Lung microvascular endothelial cell (primary cell): ENCODE measurements around the gene FBXO39. TPM values are rescaled to one million over a fixed set of nuclear protein-coding genes. Genes with fewer than 3 reads are reported as not detected.
"Not testable (repeated sequence)": the region's sequence is repeated elsewhere in the genome, so short reads cannot be mapped to it uniquely, and the experiment has no call there.

Experiments
- DNase-seq, 2 donors: peaks; one replicate each; pipeline versions ENCODE4 v3.0.0 to v3.0.0-alpha.2; 2010; ENCODE audit warnings: low read depth in 2 of 2
- total RNA-seq: library from RNA; depleted of rRNA; stranded (reverse); fragments of >200 nt; gene quantifications from 2 replicates; pipeline ENCODE4 v1.2.1, GENCODE V29; 2014

Gene FBXO39
- total RNA-seq, 1 donor from 2014 or later, result 6.9 TPM

DNA sequence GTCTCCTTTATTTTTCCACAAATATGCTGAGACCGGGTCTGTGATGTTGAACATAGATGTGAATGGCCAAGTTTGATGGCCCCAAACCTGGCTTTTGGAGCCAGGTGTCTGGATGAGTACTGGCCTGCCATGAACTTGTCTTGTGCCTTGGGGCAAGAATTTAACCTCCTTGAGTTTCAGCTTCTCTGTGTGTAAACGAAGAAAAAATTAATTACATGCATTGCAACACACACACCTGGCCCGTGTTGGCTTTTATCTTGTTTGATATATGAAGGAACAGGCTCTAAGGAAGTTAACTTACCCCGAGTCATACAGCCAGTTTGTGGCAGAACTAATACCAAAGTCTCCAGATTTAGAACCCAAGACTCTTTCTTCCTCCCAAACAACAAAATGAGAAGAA is 13.1 kb downstream of the FBXO39 start:
- DNase-seq, result no peak

DNA sequence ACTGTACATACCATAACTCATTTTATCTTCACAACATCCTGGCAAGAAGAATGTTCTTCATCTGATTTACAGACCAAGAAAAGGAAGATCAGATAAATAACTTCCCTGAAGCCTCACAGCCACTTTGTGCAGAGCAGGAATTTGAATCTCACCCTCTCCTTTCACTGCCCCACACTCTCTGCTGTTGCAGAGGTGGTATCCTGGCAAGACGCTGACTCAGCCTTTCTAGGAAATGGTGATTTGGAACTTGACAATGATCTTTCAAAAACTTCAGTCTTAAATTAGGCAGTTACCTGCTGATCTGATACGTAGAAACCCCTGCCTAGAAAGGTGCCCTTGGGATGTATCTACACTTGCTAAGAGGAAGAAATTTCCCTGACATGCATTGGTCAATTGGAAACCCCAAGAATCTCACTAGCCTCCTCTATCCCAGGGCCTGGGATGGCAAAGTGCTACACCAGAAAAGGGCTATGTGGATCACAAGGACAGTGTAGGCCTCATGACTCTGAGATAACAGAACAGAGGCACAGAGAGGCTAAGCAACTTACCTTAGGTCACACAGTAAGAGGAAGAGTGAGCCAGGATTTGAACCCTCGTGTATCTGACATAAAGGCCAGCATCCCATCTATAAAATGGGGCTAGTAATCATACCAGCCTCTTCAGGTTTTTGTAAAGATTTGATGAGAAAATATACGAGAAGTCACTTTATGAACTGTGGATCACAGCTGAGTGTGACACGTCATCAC is 17.9 kb downstream of the FBXO39 start:
- no peak for DNase-seq

DNA sequence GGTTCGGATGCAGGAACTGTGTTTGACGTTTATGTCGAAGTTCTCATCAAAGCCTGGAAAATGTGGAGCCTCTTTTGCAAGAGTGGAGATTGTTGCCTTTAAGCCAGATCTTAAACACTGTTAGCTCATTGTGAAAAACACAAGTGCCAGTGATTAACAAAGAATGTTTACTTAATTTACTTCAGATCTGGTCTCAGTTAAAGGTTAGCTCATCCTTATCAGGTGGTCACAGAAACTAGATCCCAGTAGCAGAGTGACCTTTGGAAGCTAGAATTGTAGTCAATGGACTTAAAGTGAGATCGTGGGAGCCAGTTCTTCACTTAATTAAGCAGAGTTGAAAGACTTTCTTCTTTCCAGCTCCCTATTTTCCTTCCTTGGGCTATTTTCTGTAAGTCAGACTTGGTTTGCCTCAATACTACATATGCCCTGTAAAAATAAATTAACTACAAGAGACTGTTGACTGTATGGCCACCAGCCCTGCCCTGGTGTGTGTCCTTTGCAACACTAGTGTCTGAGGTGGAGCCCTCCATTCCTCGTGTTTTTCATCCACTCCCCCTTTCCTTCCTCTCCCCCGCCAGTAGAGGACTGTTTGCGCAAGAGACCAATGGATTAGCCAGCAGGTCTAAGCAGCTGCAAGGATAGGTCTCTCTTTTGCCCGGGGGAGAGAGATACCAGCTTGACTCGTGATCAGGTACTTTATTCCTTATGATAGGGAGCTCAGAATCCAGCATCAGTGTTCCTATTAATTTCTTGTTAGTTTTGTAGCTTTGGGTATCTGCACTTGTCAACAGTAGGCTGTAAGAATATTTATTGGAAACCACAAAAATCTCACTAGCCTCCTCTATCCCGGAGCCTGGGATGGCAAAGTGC is 20.2 kb downstream of the FBXO39 start:
- peak in 1 of 2 donors; percentile 24 for DNase-seq

DNA sequence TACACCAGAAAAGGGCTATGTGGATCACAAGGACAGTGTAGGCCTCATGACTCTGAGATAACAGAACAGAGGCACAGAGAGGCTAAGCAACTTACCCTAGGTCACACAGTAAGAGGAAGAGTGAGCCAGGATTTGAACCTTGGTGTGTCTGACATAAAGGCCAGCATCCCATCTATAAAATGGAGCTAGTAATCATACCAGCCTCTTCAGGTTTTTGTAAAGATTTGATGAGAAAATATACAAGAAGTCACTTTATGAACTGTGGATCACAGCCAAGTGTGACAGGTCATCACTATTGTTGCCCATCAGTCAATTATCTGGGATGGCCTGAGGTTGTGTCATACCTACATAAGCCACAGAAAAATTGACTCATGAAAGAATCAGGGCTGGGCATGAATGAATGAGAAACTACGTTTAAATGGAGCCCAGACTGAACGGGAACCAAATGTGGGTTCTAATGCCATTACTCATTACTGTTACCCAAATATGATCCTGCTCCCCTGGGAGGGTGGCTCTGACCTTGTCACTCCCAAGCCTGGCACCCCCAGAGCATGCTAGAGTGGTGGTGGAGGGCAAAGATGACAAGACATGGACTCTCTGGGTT is 21.0 kb downstream of the FBXO39 start:
- DNase-seq, result peak in 1 of 2 donors; percentile 44

DNA sequence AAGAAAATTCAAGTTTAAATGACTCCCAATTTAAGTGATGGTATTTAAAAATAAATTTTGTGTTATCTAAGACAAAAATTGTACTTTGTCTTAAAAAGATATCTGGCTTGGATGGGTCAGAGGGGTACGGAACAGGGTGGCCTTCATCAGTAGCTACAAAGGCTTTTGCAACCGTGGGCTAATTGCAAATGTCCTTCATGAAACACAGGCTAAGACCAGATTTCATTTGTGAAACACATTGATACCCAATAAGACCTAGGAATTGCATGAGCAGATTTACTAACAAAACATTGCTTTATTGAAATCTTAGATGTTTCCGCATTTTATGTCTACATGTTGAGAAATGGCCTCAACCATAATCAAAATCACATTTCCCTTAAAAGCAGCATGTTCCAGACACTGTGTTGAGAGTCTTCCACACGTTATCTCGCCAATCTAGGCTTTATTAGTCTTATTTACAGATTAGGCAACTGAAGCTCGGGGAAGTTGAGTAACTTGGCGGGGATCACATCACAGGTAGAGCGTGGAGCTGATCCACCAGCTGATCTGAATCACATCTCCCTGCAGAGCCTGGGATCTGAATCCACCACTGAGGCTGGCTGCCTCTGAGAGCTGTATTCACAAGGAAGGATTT is 21.8 kb downstream of the FBXO39 start:
- no peak for DNase-seq

DNA sequence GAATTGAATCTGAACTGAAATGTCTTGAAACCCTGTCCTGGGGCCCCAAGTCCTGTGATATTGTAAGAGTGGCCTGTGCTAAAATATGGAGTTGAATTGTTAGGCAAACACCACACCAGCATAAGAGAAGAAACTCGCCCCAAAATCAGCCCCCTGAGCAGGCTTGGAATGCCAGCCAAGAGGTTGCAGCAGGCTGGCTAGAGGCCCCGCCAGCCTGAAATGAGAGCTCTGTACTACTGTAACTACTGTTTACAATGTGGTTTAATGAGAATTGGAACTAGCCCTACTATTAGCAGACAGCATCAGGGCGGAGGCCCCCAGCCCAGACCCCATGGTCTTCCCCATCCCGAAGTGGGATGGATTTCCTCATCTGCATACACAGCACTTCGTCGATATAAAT is 23.7 kb downstream of the FBXO39 start:
- no peak for DNase-seq

DNA sequence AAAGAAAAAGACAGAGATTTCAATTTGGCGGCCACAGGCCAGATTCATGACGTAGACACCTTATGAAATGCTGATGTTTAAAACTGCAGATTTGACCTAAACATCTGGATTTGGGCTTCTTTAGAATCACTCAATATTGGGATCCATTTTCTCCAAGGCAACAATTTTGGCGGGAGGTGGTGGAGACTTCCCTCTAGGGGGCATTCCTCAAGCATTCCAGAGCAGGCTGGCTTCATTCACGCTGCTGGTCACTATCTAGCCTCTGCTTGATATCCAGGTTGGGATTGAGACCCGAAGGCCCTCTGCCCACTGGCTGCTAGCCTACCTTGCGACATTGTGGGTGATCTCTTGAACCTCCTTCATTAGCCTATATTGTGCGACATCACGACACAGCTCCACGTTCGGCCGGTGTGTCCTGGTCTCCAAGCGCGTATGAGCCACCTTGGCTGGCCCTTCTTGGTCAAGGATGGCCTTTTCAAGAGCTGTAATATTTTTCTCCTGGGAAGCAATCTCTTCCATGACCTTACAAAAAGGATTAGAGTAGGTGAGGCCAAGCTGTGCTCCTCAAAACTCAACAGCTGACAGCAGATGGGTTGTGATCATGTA is 24.5 kb downstream of the FBXO39 start:
- DNase-seq, result no peak

DNA sequence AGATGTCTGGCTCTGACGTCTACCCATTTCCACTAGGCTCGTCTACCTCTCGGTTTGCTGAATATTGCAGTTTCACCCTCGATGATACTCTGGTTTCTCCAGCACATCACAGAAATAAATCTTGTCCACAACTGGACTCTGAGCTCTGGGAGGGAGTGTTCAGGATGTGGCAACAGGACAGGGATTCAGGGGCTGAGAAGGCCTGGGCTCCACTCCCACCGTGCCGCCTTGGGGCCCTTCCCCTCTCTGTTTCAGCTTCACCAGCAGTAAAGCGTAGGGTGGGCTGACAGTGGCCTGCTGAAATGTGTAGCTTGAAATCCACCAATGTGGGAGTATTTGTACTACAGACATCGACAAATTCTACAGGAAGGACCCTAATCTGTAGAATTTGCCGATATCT is 35.5 kb downstream of the FBXO39 start:
- DNase-seq, result no peak

DNA sequence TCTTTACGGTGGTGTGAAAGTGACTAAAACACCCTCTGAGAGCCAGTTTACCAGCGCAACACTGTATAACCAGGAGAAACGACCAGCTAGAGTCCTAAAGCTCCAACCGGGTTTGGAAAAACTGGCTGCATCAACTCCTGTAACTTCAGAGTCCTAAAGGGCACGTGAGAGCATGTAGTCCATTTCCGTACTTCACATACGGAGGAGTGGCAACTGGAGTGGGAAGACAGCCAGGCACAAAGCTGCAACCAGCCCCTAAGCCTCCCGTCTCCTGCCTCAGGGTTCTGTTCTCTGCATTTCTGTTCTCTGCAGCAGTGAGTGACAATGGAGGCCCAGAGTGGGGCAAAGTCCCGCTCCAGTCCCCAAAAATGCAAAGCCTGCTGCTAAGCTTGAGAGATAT is 36.3 kb downstream of the FBXO39 start:
- DNase-seq, result no peak

DNA sequence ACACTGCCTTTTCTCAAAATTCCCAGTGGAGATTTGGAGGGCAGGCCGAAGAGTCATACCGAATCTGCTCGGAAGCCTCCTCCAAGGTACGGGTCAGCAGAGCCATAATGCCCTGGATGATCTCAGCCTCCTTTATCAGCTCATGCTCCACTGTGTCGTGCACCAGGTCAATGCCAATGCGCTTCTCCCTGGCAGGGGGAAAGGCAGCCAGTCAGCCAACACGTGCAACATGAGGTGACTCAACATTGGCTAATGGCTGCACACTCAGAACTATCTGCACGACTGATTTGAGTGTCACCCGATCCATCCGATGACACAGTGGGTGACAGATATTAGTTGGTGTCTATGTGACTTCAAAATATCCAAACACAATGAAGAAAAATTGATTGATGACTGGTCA is 39.8 kb downstream of the FBXO39 start:
- DNase-seq, result no peak

DNA sequence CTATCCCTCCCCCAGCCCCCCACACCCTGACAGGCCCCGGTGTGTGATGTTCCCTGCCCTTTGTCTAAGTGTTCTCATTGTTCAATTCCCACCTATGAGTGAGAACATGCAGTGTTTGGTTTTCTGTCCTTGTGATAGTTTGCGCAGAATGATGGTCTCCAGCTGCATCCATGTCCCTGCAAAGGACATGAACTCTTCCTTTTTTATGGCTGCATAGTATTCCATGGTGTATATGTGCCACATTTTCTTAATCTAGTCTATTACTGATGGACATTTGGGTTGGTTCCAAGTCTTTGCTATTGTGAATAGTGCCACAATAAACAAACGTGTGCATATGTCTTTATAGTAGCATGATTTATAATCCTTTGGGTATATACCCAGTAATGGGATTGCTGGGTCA is 40.4 kb downstream of the FBXO39 start:
- DNase-seq, result not testable (repeated sequence)

DNA sequence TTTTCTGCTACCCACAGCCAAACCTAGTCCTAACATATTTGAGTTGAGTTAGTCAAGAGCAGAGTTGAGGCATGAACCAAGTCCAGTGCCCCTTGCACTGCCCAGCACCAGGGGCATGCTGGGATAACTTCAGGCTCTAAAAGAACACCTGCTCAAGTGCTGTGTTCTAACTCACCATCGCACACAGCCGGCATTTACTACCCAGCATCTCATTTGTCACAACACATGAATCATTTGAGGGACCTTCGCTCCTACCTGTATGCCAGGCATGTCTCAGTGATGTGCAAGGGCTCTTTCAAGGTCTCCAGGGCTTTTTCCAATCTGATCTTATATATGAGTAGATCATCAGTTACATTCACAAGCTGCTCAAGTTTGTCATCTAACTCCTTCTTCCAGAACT is 42.9 kb downstream of the FBXO39 start:
- DNase-seq, result no peak

DNA sequence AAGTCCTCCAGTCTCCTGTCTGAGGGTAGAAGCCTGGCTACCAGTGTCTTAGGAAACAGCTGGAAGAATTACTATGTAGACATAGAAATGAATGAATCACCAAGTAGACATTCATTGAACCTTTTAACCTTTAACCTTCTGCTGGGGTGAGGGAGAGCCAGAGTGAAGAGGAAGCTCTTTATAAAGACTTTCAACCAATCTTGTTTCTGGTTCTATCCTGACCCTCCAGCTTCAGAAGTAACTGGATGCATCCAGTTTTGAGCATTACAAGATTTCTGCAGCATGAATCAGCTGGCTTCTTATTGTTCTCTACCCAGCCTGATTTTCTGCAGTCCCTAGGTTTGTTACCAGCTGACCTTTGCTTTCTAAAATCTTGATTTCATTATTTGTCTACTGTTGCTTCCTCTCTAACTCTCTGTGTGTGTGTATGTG is 47.0 kb downstream of the FBXO39 start:
- DNase-seq, result peak in 1 of 2 donors; percentile 81

DNA sequence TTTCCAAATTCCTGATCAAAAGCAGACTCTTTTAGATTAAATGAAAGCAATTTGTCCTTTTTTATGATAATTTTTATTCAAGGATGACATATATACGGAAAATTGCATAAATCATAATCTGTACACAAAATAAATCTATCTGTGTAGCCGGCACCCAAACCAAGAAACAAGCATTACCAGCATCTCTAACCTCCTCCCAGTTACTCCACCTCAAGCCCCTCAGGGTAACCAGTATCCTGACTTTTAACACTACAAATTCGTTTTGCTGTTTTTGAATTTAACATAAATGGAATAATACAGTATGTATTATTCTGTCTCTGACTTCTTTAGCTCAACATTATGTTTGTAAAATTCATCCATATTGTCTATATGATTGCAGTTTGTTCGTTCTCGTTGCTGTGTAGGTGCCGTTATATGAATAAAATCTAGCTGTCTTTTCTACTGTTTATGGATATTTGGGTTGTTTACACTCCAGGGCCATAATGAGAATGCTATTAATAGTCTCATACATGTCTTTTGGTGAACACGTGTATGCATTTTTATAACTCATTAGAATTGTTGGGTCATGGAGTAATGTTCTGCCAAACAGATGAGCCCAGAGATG is 54.5 kb downstream of the FBXO39 start:
- DNase-seq, result no peak

DNA sequence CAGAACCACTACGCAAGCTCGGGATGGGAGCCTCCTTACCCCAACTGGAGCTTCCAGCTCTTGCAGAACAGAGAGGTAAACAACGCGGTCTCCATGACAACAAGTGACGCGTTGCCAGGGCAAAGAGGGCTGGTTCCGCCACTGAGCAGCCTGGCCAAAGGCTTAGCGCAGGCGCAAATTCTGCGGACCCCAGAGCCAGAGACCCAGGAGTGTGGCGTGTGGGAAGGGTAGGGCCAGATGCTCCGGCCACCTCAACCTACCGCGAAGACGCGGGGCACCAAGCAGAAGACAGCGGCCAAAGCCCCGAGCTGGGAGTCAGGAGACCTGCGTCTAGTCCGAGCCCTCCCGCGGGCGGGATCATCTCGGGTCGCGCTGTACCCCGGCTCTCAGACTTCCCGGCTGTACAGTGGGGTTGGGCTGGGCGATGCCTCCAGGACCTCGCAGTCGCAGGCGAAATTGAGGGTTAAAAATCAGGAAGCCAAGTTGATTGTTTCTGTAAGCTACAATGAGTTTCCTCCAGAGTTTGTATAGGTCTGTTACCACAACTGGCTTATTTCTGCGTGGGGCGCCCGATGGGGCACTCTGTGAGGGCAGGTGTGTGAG is 55.7 kb downstream of the FBXO39 start, which contains the start of gene TEKT1:
Gene TEKT1, minus strand, starts transcription at position 69 of the 603 bp plus-strand sequence. CDS start 1,353 bp downstream, outside the sequence.
- DNase-seq, result peak; percentile 75 to 90

Other genes starting within 250 kb of the FBXO39 start
- 0.20 and 0.22 TPM in 2 replicates for gene PITPNM3, start 219.7 kb upstream of the FBXO39 start, total RNA-seq
- gene KIAA0753, start 135.5 kb upstream of the FBXO39 start, total RNA-seq, result 5.4 and 7.7 TPM in 2 replicates
- gene TXNDC17, start 135.2 kb upstream of the FBXO39 start, total RNA-seq, result 73.2 and 91.1 TPM in 2 replicates
- gene MED31, start 124.6 kb upstream of the FBXO39 start, total RNA-seq, result 5.7 and 6.7 TPM in 2 replicates
- gene C17orf100, start 124.5 kb upstream of the FBXO39 start, total RNA-seq, result 0.22 and 0.40 TPM in 2 replicates
- gene SLC13A5, start 62.8 kb upstream of the FBXO39 start, total RNA-seq, result 0.20 and 0.22 TPM in 2 replicates
- 0.79 and 2.6 TPM in 2 replicates for gene XAF1, start 20.2 kb upstream of the FBXO39 start, total RNA-seq
- gene TEKT1, start 55.5 kb downstream of the FBXO39 start, total RNA-seq, result not detected in 2 replicates
- not detected in 2 replicates for gene ALOX12, start 219.8 kb downstream of the FBXO39 start, total RNA-seq
- gene RNASEK, start 236.4 kb downstream of the FBXO39 start, total RNA-seq, result 34.2 and 60.7 TPM in 2 replicates
- gene BCL6B, start 246.8 kb downstream of the FBXO39 start, total RNA-seq, result 54.5 and 59.9 TPM in 2 replicates